Chondrocyte (in vitro differentiated cells): ENCODE measurements around the gene STK17B. TPM values are rescaled to one million over a fixed set of nuclear protein-coding genes. Genes with fewer than 3 reads are reported as not detected.

Experiments
- DNase-seq: peaks from one replicate; pipeline ENCODE4 v3.0.0; 2021; ENCODE audit warnings: mixed read lengths, low spot score
- H3K27ac Mint-ChIP-seq: one replicate; pipeline ENCODE4 v1.8.0; 2021; ENCODE audit warnings: mild to moderate bottlenecking, moderate library complexity, mixed read lengths; ENCODE audit not compliant: unreplicated experiment
- H3K27me3 Mint-ChIP-seq: 2 replicates; pipeline ENCODE4 v1.8.0; 2021; ENCODE audit warnings: low read depth, mixed read lengths
- H3K36me3 Mint-ChIP-seq: 2 replicates; pipeline ENCODE4 v1.8.0; 2021; ENCODE audit warnings: low read depth, mixed read lengths
- H3K4me1 Mint-ChIP-seq: 2 replicates; pipeline ENCODE4 v1.8.0; 2021; ENCODE audit warnings: low read depth, mild to moderate bottlenecking, mixed read lengths
- H3K4me3 Mint-ChIP-seq: one replicate; pipeline ENCODE4 v1.8.0; 2021; ENCODE audit warnings: mild to moderate bottlenecking, moderate library complexity, mixed read lengths; ENCODE audit not compliant: unreplicated experiment
- H3K9me3 Mint-ChIP-seq: 2 replicates; pipeline ENCODE4 v1.8.0; 2021; ENCODE audit warnings: low read depth, mixed read lengths
- CTCF ChIP-seq: fragments of 200-600 bp; sonication (generic); IDR thresholded peaks from 2 replicates; pipeline ENCODE4 v1.5.0; 2021; ENCODE audit warnings: antibody characterized with exemption, mild to moderate bottlenecking, moderate library complexity
- total RNA-seq: library from RNA; stranded (reverse); gene quantifications from 3 replicates; pipeline ENCODE4 v1.2.1, GENCODE V29; 2021

The STK17B gene
- total RNA-seq, 1 donor from 2014 or later: 37.2 TPM

DNA sequence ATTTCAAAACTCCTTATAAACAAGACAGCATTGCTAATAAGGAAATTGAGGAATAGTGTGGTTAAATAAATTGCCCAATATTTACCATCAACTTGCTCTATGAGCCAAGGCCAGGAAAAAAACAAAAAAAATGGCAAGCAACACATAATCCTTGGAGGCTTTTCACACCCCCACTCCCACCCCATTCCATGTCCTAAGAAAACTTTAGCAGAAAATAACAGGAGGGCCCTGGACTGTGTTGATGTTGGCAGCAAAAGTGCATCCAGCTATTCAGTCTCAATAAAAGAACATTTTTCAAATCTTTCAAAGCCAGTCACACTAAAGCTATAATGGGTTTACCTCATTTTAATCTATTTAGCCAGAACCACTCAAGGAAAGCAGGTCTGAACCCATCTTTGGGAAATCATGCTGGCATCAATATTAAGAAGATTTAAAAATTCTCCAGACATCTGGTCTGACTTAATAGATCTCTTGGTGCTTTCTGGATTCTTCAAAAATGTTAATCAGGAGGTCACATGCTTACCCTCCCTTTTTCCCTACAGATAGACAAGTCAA, 34.6 kb upstream of the STK17B start:
- Mint-ChIP-seq H3K27ac (peak overlapping the region; percentile 17), H3K36me3 (peaks cover 11% of the 10 kb centered on the region), H3K27me3 (no peaks in the 10 kb centered on the region), H3K9me3 (no peaks in the 10 kb centered on the region), H3K4me1 (peaks cover 31% of the 10 kb centered on the region), H3K4me3 (no peak overlapping the region)
- no peak for DNase-seq
- no peak for TF ChIP-seq CTCF

DNA sequence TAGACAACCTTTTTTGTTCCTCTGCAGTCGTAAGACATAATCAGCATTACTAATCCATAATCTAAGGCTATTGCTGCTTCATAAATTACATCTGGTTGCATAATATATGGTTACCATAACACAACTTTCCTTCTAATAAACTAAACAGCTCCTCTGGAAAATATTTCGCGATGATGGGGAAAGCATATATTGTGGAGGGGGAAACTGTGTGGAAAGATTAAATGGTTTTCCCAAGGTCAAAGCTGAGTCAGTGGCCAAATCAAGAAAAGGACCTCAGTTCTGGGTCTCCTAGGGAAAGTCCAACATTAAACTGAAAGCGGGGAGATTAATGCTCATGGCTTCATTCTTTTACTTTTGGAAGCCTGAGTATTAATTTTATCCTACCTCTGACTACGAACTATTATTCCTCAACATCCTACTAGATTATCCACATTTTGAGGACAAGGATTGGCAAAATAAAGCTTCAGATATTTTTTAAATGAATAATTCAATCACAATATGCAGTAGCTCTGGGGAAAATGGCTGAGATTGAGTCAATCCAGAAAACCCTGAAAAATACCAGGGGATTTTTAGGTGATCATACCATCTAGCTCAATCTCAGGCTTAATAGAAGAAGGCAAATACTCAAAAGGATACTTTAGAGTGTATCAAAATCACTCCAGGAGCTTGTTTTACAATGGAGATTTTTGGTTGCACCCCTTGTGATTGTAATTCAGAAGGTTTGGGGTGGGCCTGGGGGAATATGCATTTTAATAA, 33.8 kb upstream of the STK17B start:
- no peaks in the 10 kb centered on the region for H3K9me3 Mint-ChIP-seq
- no peaks in the 10 kb centered on the region for H3K27me3 Mint-ChIP-seq
- H3K36me3 Mint-ChIP-seq: peaks cover 12% of the 10 kb centered on the region
- no peak overlapping the region for H3K27ac Mint-ChIP-seq
- peaks cover 31% of the 10 kb centered on the region for H3K4me1 Mint-ChIP-seq
- H3K4me3 Mint-ChIP-seq: no peak overlapping the region
- DNase-seq: no peak
- TF ChIP-seq CTCF: no peak

DNA sequence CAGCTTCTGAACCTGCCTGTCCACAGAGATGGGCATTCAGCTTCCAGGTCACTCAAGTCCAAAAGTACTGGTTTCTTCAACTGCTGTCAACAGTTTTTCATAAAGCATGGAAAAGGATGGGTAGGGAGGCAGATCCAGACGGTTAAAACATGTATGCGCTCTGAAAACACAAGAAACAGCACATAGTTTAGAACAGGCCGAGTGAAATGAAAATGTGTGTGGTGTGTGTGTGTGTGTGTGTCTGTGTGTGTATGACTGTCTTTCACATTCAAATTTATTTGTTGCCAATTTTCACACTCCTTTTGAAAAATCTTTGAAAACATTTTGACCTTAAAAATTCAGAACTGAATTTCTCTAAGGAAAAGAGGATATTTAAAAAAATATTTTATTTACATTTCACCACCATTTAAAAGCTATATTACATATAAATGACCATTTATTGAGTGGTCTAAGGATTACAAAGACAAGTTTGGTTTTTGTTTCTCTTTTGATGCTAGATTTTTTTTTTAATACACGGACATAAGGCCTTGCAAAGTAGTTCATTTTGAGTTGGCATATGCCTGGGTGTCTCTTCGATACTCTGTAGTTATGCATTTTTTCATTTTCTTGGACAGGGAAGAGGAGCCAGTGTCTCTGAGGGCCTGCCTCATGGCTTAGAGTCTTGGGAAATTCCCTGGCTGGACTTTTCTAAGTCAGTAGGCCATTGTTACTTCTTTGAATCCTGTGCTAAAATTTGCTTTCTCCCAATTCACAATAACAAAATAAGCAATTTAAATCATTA, 30.0 kb upstream of the STK17B start:
- Mint-ChIP-seq H3K27me3 (no peaks in the 10 kb centered on the region), H3K27ac (no peak overlapping the region), H3K4me1 (peaks cover 12% of the 10 kb centered on the region), H3K9me3 (no peaks in the 10 kb centered on the region), H3K36me3 (peaks cover 10% of the 10 kb centered on the region), H3K4me3 (no peak overlapping the region)
- DNase-seq: no peak
- no peak for TF ChIP-seq CTCF

DNA sequence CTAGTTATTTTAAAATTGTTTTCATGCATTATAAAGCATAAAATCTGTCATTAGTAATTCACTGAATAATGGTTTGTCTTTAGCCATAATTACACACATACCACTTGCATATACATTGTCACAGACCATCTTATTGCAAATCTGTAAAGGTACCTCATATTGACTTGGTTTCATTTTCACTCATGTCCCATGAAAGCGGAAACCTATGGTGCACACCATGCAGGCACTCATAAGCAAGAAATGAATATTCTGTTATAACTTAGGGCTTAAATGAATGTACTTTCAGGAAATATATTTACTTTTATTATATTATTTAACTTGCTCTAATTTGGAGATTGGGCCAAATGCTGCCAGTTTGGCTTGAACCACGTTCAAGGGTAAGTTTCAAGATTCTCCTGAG, 29.2 kb upstream of the STK17B start:
- Mint-ChIP-seq H3K4me1 (peaks cover 3% of the 10 kb centered on the region), H3K9me3 (no peaks in the 10 kb centered on the region), H3K27me3 (no peaks in the 10 kb centered on the region), H3K27ac (no peak overlapping the region), H3K36me3 (peaks cover 14% of the 10 kb centered on the region), H3K4me3 (no peak overlapping the region)
- DNase-seq: no peak
- TF ChIP-seq CTCF: no peak

DNA sequence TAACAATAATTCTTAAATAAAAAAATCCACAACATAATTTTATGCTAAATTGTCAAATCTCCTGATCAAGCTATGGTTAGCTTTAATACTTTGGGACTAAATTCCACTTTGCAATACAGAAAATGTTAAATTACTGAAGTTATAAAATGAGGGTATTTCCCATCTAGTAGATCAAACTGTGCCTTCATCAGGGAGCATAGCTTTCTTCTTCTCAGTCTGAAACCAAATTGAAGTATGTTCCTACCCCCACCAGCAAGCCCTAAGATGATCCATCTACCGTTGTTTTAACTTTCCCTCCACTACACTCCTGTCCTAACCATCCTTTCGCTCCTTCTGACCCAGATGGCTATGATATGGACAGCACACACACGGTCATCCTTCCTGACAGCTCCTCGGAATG, 24.4 kb upstream of the STK17B start:
- TF ChIP-seq CTCF: no peak
- Mint-ChIP-seq H3K27ac (no peak overlapping the region), H3K4me3 (no peak overlapping the region)

More for the DNA sequence above, 24.4 kb upstream of the STK17B start:
- H3K9me3 Mint-ChIP-seq: no peaks in the 10 kb centered on the region
- no peaks in the 10 kb centered on the region for H3K27me3 Mint-ChIP-seq
- DNase-seq: no peak
- peaks cover 7% of the 10 kb centered on the region for H3K36me3 Mint-ChIP-seq
- no peaks in the 10 kb centered on the region for H3K4me1 Mint-ChIP-seq
